PFSK-1 (cell line): ENCODE measurements around the gene NBEA.

Experiments
- FOXP2 ChIP-seq: optimal IDR thresholded peaks from 2 replicates; pipeline ENCODE3; 2011; ENCODE audit warnings: borderline replicate concordance, control low read depth, inconsistent platforms; ENCODE audit not compliant: insufficient read depth; ENCODE audit errors: extremely low read length, extremely low read depth
- POLR2AphosphoS5 ChIP-seq: IDR thresholded peaks from 2 replicates; pipeline ENCODE4 v1.6.1; 2012; ENCODE audit warnings: low read depth, mild to moderate bottlenecking, control low read depth, low read length, moderate library complexity
- SIN3A ChIP-seq: IDR thresholded peaks from 2 replicates; pipeline ENCODE4 v1.6.1; 2012; ENCODE audit warnings: mild to moderate bottlenecking, low read length, moderate library complexity, borderline replicate concordance; ENCODE audit not compliant: insufficient read depth
- TAF1 ChIP-seq: IDR thresholded peaks from 2 replicates; pipeline ENCODE4 v1.6.1; 2012; ENCODE audit warnings: low read length, control low read depth, borderline replicate concordance; ENCODE audit not compliant: insufficient read depth
- TF ChIP-seq, protein P1 (sequence below), 2 experiments: IDR thresholded peaks; 2 replicates each; pipeline versions ENCODE4 v1.6.1 to v1.8.0; 2011 to 2012; ENCODE audit warnings: low read depth in 2 of 2, low read length in 2 of 2, control low read depth in 1 of 2, inconsistent platforms in 1 of 2, mild to moderate bottlenecking in 1 of 2, moderate library complexity in 1 of 2; ENCODE audit not compliant: insufficient read depth in 1 of 2

NBEA gene

DNA sequence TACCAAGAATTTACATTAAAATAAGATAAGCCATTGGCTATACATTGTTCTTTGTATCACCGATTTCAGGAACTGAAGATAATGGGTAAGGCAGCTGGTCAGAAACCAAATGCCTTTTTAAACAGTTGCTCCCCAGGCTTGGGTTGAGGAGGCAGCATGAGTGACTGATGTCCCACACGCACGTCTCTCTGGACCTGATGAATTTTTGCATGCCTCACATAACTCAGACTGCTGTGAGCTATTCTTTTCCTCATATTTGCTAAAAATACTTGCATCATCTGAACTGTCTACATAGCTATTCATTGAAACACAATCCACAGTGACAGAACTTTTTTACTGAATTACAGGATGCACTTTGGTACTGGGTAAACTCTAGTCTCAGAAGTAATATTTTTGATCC, 658.1 kb downstream of the NBEA start:
- TF ChIP-seq FOXP2 = no peak
- TF ChIP-seq SIN3A = no peak
- no peak for TF ChIP-seq POLR2AphosphoS5
- TF ChIP-seq, protein P1, sequence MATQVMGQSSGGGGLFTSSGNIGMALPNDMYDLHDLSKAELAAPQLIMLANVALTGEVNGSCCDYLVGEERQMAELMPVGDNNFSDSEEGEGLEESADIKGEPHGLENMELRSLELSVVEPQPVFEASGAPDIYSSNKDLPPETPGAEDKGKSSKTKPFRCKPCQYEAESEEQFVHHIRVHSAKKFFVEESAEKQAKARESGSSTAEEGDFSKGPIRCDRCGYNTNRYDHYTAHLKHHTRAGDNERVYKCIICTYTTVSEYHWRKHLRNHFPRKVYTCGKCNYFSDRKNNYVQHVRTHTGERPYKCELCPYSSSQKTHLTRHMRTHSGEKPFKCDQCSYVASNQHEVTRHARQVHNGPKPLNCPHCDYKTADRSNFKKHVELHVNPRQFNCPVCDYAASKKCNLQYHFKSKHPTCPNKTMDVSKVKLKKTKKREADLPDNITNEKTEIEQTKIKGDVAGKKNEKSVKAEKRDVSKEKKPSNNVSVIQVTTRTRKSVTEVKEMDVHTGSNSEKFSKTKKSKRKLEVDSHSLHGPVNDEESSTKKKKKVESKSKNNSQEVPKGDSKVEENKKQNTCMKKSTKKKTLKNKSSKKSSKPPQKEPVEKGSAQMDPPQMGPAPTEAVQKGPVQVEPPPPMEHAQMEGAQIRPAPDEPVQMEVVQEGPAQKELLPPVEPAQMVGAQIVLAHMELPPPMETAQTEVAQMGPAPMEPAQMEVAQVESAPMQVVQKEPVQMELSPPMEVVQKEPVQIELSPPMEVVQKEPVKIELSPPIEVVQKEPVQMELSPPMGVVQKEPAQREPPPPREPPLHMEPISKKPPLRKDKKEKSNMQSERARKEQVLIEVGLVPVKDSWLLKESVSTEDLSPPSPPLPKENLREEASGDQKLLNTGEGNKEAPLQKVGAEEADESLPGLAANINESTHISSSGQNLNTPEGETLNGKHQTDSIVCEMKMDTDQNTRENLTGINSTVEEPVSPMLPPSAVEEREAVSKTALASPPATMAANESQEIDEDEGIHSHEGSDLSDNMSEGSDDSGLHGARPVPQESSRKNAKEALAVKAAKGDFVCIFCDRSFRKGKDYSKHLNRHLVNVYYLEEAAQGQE (IDR thresholded peaks at IDR 0.05; ENCODE audit: insufficient read depth in 1 of 2, low read depth in 2 of 2, low read length in 2 of 2) = no peak
- TF ChIP-seq TAF1 = no peak

DNA sequence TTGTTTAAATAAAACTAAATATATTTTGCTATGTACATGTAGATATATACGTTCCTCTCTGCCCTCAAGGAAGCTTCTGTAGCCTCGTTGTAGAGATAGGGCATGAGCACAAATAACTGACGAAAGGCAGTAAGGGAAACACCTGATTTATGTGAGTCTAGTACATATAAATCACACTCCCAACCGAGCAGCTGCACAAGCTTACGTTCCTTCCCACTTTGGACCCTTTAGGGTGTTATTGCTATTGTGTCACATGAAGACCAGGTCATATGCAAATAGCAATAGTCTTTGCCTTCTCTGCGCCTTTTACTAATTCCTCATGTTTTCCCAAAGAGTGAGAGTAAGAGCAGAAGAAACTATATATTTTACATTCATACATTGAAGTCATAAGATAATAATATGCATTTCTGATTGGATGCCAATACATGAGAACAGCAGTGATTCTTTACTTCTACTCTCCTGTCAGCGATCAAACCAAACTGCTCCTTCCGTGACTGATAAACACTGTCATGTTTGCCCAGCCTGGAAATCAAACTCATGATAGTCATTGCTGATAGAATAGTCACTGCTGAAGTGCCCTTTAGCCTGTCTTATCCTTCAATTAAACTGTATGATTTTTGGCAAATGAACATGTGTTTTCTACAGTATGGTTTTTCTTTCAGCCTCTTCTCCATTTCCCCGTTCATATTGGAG, 661.7 kb downstream of the NBEA start:
- TF ChIP-seq FOXP2 = no peak
- no peak for TF ChIP-seq TAF1
- no peak for TF ChIP-seq POLR2AphosphoS5
- TF ChIP-seq, protein P1 (IDR thresholded peaks at IDR 0.05; ENCODE audit: insufficient read depth in 1 of 2, low read depth in 2 of 2, low read length in 2 of 2) = no peak

DNA sequence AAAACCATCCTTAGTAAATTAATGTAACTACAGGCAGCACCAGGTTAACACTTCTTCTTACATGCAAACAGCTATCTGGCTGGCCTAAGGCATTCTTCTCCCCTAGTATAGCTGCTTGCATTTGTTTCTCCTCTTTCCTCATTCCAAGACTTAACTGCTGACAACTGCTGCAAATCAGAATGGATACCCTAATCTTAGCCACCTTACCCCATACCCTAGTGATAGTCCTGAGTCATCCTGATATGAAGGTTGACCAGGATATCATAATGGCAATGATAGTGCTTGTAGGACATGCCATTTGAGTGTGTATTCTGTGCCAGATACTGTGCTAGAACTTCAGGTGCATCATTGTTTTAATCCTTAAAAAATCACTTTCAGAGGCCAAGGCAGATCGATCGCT, 672.6 kb downstream of the NBEA start:
- TF ChIP-seq, protein P1 (IDR thresholded peaks at IDR 0.05; ENCODE audit: insufficient read depth in 1 of 2, low read depth in 2 of 2, low read length in 2 of 2) = no peak
- TF ChIP-seq SIN3A (no peak), POLR2AphosphoS5 (no peak), FOXP2 (no peak), TAF1 (no peak)

DNA sequence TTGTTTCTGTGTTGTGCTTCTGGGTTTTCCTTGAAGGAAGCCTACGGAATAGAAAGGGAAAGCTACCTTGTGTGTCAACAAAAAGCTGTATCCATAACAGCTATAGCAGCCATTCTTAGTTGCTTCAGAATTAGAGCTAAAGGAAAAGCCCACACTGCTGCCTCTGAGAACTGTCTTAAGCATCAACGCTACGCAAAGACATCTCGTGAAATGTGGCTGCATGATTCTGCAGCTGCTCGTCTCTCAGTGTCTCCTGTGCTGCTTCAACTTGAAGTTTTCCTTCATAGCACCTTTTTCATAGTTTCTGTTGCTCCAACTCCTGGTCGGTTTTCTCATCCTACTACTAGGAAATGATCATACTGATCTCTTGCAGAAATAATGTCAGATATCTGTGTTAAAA, 675.4 kb downstream of the NBEA start:
- TF ChIP-seq TAF1 = no peak

DNA sequence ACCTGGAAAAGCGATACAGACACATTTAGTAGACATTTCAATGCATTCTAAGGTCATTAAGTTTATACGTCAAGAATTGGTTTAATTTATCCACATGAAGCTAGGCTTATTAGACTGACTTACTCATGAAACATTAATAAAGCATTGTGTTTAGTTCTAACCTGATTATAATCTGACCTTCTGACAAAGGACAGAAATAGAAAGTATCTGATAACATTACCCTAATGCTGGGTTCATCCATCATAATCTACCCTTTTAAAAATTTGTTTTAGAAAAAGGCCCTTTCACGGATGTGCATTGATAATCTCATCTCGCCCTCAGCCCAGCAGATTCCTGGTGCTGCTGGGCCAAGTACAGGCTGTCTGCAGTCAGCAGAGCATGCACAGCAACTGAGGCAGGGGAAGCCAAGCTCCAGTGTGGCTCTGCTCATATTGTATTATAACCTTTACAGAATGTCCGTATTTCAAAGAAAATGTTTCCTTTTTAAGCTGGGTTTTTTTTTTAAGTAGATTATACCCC, 676.6 kb downstream of the NBEA start:
- TF ChIP-seq POLR2AphosphoS5 = no peak
- TF ChIP-seq, protein P1 (IDR thresholded peaks at IDR 0.05; ENCODE audit: insufficient read depth in 1 of 2, low read depth in 2 of 2, low read length in 2 of 2) = no peak
- TF ChIP-seq FOXP2 = no peak
- TF ChIP-seq SIN3A = no peak
- TF ChIP-seq TAF1 = no peak
